Transverse colon (tissue), 4 donors: ENCODE results near the gene TREX2.

Experiments used
- EP300 ChIP-seq: sonication (generic); formaldehyde crosslinking; IDR thresholded peaks from one replicate; pipeline ENCODE4 v1.6.1; 2017; ENCODE audit warnings: antibody characterized with exemption, low read depth
- POLR2A ChIP-seq: fragments of 450-650 bp; IDR thresholded peaks from one replicate; pipeline ENCODE4 v1.6.1; 2016; ENCODE audit warnings: antibody characterized with exemption, mild to moderate bottlenecking, moderate library complexity
- POLR2AphosphoS5 ChIP-seq, 3 donors: sonication (generic); formaldehyde crosslinking; IDR thresholded peaks; one replicate each; pipeline ENCODE4 v1.6.1; 2016; ENCODE audit warnings: antibody characterized with exemption in 3 of 3
- TF ChIP-seq, protein P1 (sequence below), 5 experiments: fragments of 200-600 bp in 3 of 5; fragments of 450-650 bp in 2 of 5; sonication (generic) in 3 of 5; IDR thresholded peaks; 1 replicate in 2 of 5; 2 replicates in 3 of 5; pipeline ENCODE4 v1.5.1; 2016 to 2017; ENCODE audit warnings: antibody characterized with exemption in 5 of 5, inconsistent platforms in 3 of 5, mild to moderate bottlenecking in 2 of 5, moderate library complexity in 1 of 5

DNA sequence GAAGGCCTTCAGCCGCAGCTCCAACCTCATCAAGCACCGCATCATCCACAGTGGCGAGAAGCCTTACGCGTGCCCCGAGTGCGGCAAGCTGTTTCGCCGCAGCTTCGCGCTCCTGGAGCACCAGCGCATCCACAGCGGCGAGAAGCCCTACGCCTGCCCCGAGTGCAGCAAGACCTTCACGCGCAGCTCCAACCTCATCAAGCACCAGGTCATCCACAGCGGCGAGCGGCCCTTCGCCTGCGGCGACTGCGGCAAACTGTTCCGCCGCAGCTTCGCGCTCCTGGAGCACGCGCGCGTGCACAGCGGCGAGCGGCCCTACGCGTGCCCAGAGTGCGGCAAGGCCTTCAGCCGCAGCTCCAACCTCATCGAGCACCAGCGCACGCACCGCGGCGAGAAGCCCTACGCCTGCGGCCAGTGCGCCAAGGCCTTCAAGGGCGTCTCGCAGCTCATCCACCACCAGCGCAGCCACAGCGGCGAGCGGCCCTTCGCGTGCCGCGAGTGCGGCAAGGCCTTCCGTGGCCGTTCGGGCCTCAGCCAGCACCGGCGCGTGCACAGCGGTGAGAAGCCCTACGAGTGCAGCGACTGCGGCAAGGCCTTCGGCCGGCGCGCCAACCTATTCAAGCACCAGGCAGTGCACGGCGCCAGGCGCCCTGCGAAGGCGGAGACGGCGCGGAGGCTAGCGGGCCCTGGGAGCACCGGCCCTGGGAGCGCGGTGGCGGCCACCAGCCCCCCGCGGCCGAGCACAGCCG lies 24.8 kb downstream of the TREX2 start:
- TF ChIP-seq POLR2A (no peak), EP300 (no peak), POLR2AphosphoS5 (IDR thresholded peaks at IDR 0.05) (no peak)
- TF ChIP-seq, protein P1, sequence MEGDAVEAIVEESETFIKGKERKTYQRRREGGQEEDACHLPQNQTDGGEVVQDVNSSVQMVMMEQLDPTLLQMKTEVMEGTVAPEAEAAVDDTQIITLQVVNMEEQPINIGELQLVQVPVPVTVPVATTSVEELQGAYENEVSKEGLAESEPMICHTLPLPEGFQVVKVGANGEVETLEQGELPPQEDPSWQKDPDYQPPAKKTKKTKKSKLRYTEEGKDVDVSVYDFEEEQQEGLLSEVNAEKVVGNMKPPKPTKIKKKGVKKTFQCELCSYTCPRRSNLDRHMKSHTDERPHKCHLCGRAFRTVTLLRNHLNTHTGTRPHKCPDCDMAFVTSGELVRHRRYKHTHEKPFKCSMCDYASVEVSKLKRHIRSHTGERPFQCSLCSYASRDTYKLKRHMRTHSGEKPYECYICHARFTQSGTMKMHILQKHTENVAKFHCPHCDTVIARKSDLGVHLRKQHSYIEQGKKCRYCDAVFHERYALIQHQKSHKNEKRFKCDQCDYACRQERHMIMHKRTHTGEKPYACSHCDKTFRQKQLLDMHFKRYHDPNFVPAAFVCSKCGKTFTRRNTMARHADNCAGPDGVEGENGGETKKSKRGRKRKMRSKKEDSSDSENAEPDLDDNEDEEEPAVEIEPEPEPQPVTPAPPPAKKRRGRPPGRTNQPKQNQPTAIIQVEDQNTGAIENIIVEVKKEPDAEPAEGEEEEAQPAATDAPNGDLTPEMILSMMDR (IDR thresholded peaks at IDR 0.05) = no peak
